Measurements from ENCODE around the gene ATXN1.

GRCh38 chr6:16592223-16592911 is 168.9 kb downstream of the ATXN1 start:
- no peak for TF ChIP-seq POLR2A (IDR thresholded peaks at IDR 0.05)
- no peak for TF ChIP-seq CTCF (IDR thresholded peaks at IDR 0.05)

Data from transverse colon (tissue), 3 donors.